Inflammatory macrophage treated with lipopolysaccharide for 1 hour (primary cell): ENCODE data around the gene PAX4.

Source experiments
- DNase-seq, 2 donors: peaks; one replicate each; pipeline ENCODE4 v3.0.0-alpha.2; 2020 to 2022

PAX4 gene

GRCh38 chr7:127618042-127618441 lies at the start of gene PAX4:
PAX4 (minus strand) TSS chr7:127618142; CDS start chr7:127615928, 2,214 bp downstream.
- DNase-seq, result no peak

- peak; percentile 16 to 33 for DNase-seq
Observed at GRCh38 chr7:127667017-127667670, 49.2 kb upstream of the PAX4 start.

- no peak for DNase-seq
Observed at GRCh38 chr7:127666602-127667001, 48.7 kb upstream of the PAX4 start.

DNA sequence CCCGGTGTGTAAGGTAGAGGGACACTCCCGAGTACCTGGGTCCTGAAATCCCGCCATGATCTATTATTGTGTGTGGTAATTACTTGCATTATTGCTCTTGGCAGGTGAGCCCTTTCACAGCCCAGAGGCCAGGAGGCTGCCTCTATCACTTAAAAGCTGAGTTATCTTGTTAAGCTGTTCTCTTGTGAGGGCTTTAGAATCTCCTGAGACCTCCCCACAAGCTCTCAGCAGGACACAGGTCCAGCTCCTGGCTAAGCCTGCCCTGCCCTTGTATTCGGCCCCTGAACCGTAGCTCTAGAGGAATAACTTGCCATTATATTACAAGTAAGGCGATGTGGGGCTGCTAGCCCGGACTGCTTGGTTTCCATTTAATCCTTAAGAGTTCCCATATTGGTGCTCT lies 48.0 kb upstream of the PAX4 start:
- DNase-seq, result no peak

GRCh38 chr7:127658970-127659630 lies 41.2 kb upstream of the PAX4 start:
- DNase-seq, result peak; percentile 48 to 56

GRCh38 chr7:127657500-127657899 lies 39.6 kb upstream of the PAX4 start:
- DNase-seq, result no peak

GRCh38 chr7:127655720-127656119 lies 37.8 kb upstream of the PAX4 start:
- no peak for DNase-seq

DNA sequence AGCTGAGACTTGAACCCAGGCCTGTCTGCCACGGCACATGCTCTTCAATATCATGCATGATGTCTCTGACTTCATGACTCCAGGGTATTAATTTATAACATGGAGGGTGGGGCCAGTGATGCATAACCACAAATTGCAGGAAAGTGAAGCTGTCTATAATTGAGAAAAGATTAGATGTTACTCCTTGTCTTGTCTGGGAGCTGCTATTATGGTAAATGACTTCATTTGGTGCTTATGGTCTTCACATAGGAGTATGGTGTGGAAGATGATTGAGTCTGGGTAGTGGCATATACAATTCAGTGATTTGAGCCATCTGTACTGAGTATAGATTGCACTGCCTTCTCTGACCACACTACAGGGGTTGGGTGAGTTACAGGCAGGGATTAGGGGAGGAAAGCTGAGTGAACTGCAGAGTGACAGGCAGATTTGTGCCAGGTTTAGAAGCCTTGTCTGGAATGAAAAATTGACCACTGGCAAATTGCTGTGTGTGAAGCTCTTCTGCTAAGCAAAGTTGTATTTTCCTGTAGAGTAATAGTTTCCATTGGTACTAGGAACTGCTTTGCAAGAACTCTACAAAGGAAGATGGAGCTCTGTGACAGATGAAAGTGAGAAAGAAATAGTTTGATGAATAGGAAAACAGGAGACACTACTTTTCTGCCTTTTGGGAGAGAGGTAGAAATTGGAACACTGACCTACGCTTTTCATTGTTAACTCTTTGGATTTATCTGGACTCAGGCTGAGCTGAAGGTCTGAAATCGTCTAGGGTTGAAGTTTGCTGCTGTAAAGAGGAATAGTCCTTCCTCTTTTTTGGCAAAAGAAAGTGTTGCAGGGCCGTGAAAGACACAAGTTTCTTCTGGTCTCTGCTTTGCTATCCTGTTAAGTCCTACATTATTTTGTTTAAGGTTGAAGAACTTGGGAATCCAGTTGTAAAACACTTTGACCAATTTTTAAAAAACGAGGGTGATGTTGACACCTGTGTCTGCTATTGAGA lies 36.8 kb upstream of the PAX4 start:
- DNase-seq, result peak in 1 of 2 donors; percentile 43

- DNase-seq, result no peak
Observed at GRCh38 chr7:127653396-127653795, 35.5 kb upstream of the PAX4 start.

DNA sequence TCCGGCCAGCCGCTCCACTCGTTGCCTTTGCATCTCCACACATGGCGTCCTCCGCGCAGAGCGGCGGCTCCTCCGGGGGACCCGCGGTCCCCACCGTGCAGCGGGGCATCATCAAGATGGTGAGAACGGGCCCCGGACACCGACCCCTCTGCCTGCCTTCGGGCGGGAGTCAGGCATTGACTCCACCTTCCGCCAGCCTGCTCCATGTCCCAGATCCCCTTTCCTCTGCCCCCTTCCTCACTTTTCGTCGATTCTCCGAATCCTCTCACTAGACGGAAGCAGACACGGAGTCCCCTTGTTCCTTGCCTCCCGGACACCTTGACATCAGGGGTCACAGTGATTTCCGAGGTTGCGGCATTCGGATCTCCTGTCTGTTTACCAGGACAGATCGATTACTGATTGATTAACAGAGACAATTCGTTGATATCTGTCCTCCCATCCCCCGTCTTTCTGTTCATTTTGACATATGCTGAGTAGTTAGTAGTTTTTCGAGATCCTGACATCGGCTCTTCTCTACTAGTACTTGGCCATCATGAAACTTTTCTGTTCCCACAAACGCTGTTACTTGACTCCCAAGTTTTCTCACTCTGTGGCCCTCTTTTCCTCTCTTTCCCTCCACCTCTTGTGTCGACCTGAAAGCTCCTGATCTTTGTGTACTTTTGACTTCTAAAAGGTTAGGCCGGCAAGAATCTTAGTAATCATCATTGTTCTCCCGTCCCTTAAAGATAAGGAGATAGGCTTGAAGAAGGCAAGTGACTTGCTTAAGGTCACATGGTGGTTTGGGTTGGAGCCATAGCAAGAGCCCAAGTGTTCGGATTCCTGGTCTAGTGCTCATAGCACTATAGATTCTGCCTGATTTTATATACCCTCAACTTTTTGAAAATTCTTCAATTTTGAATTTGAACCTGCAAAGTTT lies 34.6 kb upstream of the PAX4 start:
- DNase-seq, result peak in 1 of 2 donors; percentile 15

GRCh38 chr7:127651556-127652332 lies 33.8 kb upstream of the PAX4 start, which contains the start of gene SND1:
SND1 (plus strand) TSS chr7:127652194; CDS start chr7:127652374, 180 bp downstream.
- peak; percentile 96 to 99 for DNase-seq

DNA sequence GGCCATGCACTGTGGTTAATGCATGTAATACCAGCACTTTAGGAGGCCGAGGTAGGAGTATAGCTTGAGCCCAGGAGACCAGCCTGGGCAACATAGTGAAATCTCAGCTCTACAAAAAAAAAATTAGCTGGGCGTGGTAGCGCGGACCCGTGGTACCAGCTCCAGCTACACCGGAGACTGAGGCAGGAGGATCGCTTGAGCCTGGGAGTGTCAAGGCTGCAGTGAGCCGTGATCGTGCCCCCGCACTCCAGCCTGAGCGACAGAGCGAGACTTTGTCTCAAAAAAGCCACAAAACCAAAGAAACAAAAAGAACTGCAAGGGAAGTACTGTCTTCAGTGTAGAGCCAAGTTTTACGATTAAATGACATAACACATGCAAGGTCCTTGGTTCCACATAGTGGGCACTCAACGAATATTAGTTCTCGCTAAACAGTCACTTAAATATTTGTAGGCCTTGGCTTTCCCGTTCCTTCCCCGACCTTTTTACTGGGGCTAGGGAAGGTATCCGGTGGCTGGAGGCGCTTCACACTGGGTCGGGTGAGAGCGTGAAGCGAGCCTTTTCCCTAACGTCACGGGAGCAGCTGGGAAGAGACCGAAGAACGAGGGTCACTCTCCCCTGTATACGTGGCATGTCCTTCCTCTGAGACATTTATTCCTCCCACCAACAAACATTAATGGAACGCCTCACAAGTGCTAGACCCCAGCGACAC lies 33.1 kb upstream of the PAX4 start:
- peak; percentile 5 to 26 for DNase-seq

- DNase-seq, result no peak
Observed at GRCh38 chr7:127648986-127649385, 31.0 kb upstream of the PAX4 start.

GRCh38 chr7:127647636-127648035 lies 29.7 kb upstream of the PAX4 start:
- no peak for DNase-seq

DNA sequence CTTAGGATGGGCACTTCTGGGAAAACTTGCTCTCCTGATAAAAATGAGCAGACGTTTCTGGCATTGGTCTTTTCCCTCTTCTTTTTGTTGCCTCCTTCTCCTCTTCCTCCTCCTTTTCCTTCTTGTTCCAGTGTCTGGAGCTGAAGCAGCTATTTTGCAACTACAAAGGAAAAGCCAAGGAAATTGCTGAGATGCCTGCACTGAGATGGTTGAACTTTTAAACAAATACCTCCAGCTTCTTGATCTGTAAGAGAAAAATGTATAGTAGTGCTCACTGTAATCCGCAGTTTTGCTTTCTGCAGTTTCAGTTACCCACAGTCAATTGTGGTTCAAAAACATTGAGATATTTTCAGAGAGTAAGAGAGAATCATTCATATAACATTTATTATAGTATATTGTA lies 26.5 kb upstream of the PAX4 start:
- DNase-seq, result no peak

DNA sequence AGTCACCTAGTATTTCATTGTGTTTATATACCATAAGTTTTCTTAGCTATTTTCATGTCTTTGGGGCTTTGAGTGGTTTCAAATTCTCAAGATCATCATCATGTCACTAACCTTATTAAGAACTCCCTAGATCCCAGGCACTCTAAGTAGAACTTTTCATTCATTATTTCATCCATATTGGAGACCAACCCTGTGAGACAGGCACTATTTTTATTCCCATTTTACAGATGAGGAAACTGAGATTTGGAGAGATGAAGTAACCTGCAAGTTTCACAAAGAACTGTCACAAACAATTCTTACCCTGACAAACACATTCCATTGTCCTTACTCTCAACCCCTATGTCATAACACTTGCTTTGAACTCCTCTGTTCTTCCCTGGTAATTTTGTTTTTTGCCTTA lies 20.3 kb upstream of the PAX4 start:
- no peak for DNase-seq

- no peak for DNase-seq
Observed at GRCh38 chr7:127635659-127636285, 17.8 kb upstream of the PAX4 start.

DNA sequence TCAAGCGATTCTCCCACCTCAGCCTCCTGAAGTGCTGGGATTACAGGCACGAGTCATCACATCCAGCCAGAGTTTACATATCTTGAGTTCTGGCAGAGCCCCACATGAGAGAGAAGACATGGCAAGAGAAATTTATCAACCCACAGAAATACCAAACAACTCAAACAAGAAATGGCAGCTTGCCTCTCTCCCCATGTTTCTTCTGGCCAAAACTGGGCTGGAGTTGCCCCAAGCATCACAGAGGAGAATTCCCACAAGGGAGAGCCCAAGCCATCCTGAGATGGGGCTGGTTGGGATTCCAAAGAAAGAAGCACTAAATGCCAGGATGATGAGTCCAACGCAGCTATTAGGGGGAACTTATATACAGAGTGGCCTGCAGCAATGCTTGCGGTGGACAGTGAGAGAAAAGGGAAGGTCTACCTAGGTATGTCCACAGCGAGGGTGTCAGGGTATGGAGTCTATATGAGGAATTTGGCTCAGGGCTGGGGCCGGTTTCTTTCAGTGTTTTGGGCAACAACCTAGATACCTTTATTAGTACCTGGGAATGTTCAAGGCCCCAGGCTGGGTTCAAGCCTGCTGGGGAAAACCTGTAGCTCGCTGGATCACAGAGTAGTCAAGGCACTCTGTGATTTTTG lies 14.5 kb upstream of the PAX4 start:
- no peak for DNase-seq

GRCh38 chr7:127629268-127629854 lies 11.4 kb upstream of the PAX4 start:
- peak; percentile 9 to 17 for DNase-seq
